NB4 (cell line): Measurements from ENCODE around the gene STX16.

Source experiments
- DNase-seq: peaks from one replicate; pipeline ENCODE4 v3.0.0; 2010; ENCODE audit warnings: low read depth
- H3K4me3 ChIP-seq: one replicate; pipeline ENCODE4 v1.5.1; 2011; ENCODE audit warnings: mild to moderate bottlenecking, low read depth, low read length, moderate library complexity
- CTCF ChIP-seq: IDR thresholded peaks from one replicate; pipeline ENCODE4 v1.5.1; 2012; ENCODE audit warnings: low read depth, low read length
- MYC ChIP-seq: IDR thresholded peaks from 2 replicates; pipeline ENCODE4 v1.6.1; 2011; ENCODE audit warnings: low read depth, low read length
- POLR2A ChIP-seq: IDR thresholded peaks from 2 replicates; pipeline ENCODE4 v1.6.1; 2011; ENCODE audit warnings: mild to moderate bottlenecking; ENCODE audit not compliant: insufficient read length; ENCODE audit errors: extremely low read depth
- TF ChIP-seq, protein P1 (sequence below): IDR thresholded peaks from 2 replicates; pipeline ENCODE4 v1.6.1; 2011; ENCODE audit warnings: low read depth, low read length

Gene STX16

GRCh38 chr20:58697201-58697866, 46.3 kb downstream of the STX16 start:
- TF ChIP-seq POLR2A: no peak
- TF ChIP-seq, protein P1, sequence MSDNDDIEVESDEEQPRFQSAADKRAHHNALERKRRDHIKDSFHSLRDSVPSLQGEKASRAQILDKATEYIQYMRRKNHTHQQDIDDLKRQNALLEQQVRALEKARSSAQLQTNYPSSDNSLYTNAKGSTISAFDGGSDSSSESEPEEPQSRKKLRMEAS: no peak
- no peak for TF ChIP-seq MYC
- TF ChIP-seq CTCF: no peak
- no peak for DNase-seq
- no peak overlapping the region for H3K4me3 ChIP-seq

DNA sequence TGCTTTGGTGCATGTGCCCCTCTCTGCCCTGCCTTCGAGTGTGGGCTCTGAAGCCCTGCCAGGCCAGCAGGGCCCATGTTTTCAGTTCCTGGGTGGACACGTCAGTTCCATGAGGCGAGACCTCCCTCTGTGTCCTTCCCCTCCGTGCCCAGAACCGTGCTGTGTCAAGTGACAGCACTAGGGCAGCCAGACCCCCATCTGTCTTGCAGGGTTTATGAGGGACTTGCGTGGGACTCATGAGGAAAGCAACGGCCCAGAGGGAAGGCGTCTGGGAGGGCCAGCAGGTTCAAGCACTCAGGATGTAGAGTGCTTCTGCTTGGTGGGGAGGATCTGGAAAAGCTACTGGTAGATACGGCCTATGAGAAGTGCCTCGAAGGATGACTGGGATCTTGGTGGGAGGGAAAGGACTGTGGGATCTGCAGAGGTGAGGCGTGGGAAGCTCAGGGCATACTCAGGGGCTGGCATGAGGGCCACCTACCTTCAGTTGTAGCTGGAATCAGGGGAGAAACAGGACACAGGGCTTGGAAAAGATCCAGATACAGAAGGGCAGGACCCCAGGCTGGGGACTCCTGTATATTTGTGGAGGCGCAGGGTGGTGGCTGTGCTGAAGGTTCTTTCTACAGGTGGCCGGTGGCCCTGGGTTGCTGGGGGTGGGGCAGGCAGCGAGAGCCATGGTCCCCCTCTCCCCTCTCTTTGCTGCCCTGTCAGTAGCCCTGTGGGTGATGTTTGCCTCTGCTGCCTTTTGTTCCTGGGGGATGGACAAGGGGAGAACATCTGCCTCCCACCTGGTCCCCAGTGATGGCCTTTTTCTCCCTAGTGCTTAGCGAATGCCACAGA, 47.0 kb downstream of the STX16 start:
- TF ChIP-seq CTCF (no peak), POLR2A (no peak), MYC (no peak)
- TF ChIP-seq, protein P1: no peak
- H3K4me3 ChIP-seq: no peak overlapping the region
- no peak for DNase-seq

- TF ChIP-seq, protein P1: no peak
- TF ChIP-seq CTCF (no peak), POLR2A (no peak), MYC (no peak)
- no peak for DNase-seq
- H3K4me3 ChIP-seq: no peak overlapping the region
These were observed 47.9 kb downstream of the STX16 start for GRCh38 chr20:58698741-58699622.

DNA sequence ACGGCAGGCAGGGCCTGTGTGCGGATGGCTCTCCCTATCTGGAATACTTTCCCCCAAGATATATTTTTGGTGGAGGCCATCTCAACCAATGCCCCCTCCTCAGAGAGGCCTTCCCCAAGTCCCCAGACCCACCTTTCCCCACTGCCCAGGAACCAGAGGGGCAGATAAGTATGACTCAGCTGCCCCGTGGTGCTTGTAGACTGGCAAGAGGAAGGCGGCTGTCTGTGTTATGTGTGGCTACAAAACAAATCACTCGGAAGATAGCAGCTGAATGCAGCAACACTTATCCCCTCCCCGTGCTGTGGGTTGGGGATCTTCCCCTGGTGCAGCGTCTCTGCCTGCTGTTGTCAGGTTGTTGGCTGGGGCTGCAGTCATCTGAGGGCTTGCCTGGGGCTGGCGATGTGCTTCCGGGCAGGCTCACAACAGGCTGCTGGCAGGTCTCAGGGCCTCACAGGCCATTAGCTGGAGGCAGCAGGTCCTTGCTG, 48.6 kb downstream of the STX16 start:
- DNase-seq: no peak
- no peak overlapping the region for H3K4me3 ChIP-seq
- TF ChIP-seq CTCF (no peak), MYC (no peak), POLR2A (no peak)
- TF ChIP-seq, protein P1: no peak

DNA sequence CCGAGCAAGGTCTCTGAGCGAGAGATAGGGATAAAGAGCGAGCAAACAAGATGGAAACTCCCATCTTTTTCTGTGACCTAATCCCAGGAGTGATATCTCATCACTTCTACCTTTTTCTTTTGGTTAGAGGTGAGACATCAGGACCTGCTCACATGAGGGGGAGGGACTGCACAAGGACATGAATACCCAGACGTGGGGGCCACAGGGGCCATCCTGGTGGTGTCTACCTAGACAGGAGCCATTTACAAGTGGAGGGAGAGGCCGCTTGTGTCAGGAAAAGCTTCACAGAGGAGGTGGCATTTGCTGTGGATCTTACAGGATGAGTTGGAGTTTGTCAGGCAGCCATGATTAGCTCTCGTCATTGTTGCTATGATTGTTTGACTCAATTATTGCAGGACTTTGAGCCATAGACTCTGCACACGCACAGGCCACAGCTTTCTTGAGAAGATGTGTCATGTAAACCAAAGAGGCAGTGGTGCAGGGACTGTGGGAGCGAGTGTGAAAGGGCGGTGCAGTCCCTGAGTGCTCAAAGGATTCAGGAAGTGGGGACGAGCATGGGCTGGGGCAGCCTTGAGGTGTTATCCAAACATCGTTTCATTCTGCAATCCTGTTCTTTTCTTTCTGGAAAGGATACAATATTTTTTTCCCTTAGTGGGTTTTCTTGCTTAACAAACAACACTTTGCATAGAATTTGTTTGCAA, 49.2 kb downstream of the STX16 start:
- no peak for DNase-seq
- TF ChIP-seq POLR2A (no peak), CTCF (no peak), MYC (no peak)
- TF ChIP-seq, protein P1: no peak
- no peak overlapping the region for H3K4me3 ChIP-seq
